ENCODE results near the gene PATE2. TPM values are rescaled to one million over a fixed set of nuclear protein-coding genes. Genes with fewer than 3 reads are reported as not detected.

PATE2 gene
- total RNA-seq, 1 donor from 2014 or later = 0.20 TPM

GRCh38 chr11:125787827-125788226, 9.2 kb upstream of the PATE2 start, which contains the start of gene PATE3:
Gene PATE3 (plus strand): TSS chr11:125788127. CDS start chr11:125788152, 25 bp downstream.
- Mint-ChIP-seq H3K27me3 (ENCODE audit: low read depth) (peaks cover 15% of the 10 kb centered on the region), H3K36me3 (no peaks in the 10 kb centered on the region), H3K27ac (no peak within 1 kb of the TSS), H3K4me1 (no peaks in the 10 kb centered on the region), H3K9me3 (peaks cover 5% of the 10 kb centered on the region), H3K4me3 (no peak within 1 kb of the TSS)
- TF ChIP-seq, protein P1, sequence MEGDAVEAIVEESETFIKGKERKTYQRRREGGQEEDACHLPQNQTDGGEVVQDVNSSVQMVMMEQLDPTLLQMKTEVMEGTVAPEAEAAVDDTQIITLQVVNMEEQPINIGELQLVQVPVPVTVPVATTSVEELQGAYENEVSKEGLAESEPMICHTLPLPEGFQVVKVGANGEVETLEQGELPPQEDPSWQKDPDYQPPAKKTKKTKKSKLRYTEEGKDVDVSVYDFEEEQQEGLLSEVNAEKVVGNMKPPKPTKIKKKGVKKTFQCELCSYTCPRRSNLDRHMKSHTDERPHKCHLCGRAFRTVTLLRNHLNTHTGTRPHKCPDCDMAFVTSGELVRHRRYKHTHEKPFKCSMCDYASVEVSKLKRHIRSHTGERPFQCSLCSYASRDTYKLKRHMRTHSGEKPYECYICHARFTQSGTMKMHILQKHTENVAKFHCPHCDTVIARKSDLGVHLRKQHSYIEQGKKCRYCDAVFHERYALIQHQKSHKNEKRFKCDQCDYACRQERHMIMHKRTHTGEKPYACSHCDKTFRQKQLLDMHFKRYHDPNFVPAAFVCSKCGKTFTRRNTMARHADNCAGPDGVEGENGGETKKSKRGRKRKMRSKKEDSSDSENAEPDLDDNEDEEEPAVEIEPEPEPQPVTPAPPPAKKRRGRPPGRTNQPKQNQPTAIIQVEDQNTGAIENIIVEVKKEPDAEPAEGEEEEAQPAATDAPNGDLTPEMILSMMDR (IDR thresholded peaks at IDR 0.05; ENCODE audit: unreplicated experiment) = no peak
- no peak for DNase-seq (ENCODE audit: low spot score in 2 of 2, unreplicated experiment in 2 of 2)

GRCh38 chr11:125784678-125785077, 6.0 kb upstream of the PATE2 start:
- H3K4me3 Mint-ChIP-seq = no peak overlapping the region
- peaks cover 31% of the 10 kb centered on the region for H3K27me3 Mint-ChIP-seq (ENCODE audit: low read depth)
- no peaks in the 10 kb centered on the region for H3K36me3 Mint-ChIP-seq

GRCh38 chr11:125777309-125777708, 1.3 kb downstream of the PATE2 start:
- H3K9me3 Mint-ChIP-seq = peaks cover 4% of the 10 kb centered on the region
- no peak overlapping the region for H3K4me3 Mint-ChIP-seq
- peaks cover 4% of the 10 kb centered on the region for H3K4me1 Mint-ChIP-seq
- H3K27me3 Mint-ChIP-seq (ENCODE audit: low read depth) = peaks cover 25% of the 10 kb centered on the region
- TF ChIP-seq, protein P1 (IDR thresholded peaks at IDR 0.05; ENCODE audit: unreplicated experiment) = no peak
- H3K36me3 Mint-ChIP-seq = no peaks in the 10 kb centered on the region
- DNase-seq (ENCODE audit: low spot score in 2 of 2, unreplicated experiment in 2 of 2) = no peak
- H3K27ac Mint-ChIP-seq = no peak overlapping the region

More at GRCh38 chr11:125784678-125785077, 6.0 kb upstream of the PATE2 start:
- TF ChIP-seq, protein P1 (IDR thresholded peaks at IDR 0.05; ENCODE audit: unreplicated experiment) = no peak
- no peaks in the 10 kb centered on the region for H3K4me1 Mint-ChIP-seq
- DNase-seq (ENCODE audit: low spot score in 2 of 2, unreplicated experiment in 2 of 2) = no peak
- no peak overlapping the region for H3K27ac Mint-ChIP-seq
- peaks cover 4% of the 10 kb centered on the region for H3K9me3 Mint-ChIP-seq

DNA sequence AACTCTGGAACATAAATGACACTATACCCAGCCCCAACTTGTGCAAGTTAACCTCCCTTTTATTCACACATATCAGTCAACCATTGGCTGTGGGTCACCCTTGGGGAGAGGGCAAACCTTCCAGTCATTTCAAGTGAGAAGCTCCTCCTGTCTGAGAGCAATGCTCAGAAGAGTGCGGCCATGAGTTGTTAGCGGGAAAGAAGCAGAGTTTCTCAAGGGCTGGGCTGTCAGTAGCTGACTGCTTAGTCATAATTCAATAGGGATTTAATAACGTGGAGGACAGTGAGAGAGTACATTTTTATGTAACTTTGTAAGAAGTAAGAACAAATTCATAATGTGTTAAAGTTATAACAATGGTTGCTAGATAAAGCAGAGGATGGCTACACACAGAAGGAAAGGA, 5.1 kb downstream of the PATE2 start:
- no peaks in the 10 kb centered on the region for H3K9me3 Mint-ChIP-seq
- H3K27me3 Mint-ChIP-seq (ENCODE audit: low read depth) = peaks cover 37% of the 10 kb centered on the region
- H3K36me3 Mint-ChIP-seq = no peaks in the 10 kb centered on the region
- no peak overlapping the region for H3K4me3 Mint-ChIP-seq
- TF ChIP-seq, protein P1 (IDR thresholded peaks at IDR 0.05; ENCODE audit: unreplicated experiment) = no peak
- peaks cover 4% of the 10 kb centered on the region for H3K4me1 Mint-ChIP-seq
- H3K27ac Mint-ChIP-seq = no peak overlapping the region
- no peak for DNase-seq (ENCODE audit: low spot score in 2 of 2, unreplicated experiment in 2 of 2)

DNA sequence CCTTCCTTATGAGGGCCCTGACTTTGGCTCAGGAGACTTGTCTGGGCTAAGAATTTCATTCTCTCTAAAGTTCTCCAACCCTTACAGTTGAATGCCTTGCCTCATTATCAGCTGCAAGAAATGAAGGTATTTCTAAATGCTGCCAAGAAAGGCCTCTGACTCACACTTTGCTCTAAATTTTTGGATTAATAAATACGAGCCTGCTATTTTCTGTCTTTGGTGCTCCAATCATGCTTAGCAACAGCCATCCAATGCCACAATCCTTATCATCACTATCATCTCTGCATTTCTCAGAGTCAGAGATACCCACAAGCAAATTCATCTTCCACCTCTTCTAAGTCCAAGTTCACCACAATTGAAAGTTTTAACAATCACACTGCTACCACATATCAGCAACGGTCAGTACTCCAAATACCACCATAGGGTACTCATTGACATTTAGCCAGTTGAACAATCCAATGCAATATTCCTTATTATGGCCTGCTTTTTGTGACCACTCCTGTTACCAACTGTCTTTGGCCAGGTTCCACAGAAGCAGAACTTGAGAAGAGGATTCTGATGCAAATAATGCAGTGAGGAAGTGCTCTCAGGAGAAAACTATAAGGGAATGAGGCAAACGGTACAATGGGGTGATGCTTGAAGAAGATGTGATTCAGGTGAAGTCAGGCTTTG, 5.7 kb downstream of the PATE2 start:
- no peak for DNase-seq (ENCODE audit: low spot score in 2 of 2, unreplicated experiment in 2 of 2)
- Mint-ChIP-seq H3K27ac (no peak overlapping the region), H3K4me3 (no peak overlapping the region), H3K9me3 (no peaks in the 10 kb centered on the region), H3K4me1 (peaks cover 4% of the 10 kb centered on the region), H3K36me3 (no peaks in the 10 kb centered on the region), H3K27me3 (ENCODE audit: low read depth) (peaks cover 42% of the 10 kb centered on the region)
- TF ChIP-seq, protein P1 (IDR thresholded peaks at IDR 0.05; ENCODE audit: unreplicated experiment) = no peak

Measured in mesothelial cell of epicardium (in vitro differentiated cells).